Spleen (tissue), 7 donors: ENCODE results near the gene FCHO2.

Source experiments
- CTCF ChIP-seq, 11 experiments: fragments of 200-600 bp in 7 of 11; fragments of 450-650 bp in 4 of 11; sonication (generic) in 4 of 11; IDR thresholded peaks in 8 of 11; conservative IDR thresholded peaks in 3 of 11; 1 replicate in 7 of 11; 2 replicates in 4 of 11; pipeline versions ENCODE4 v1.4.0 to v1.8.0; 2016 to 2021; ENCODE audit warnings: antibody characterized with exemption in 11 of 11, inconsistent platforms in 4 of 11, mild to moderate bottlenecking in 1 of 11
- POLR2A ChIP-seq, 3 donors: fragments of 450-650 bp; IDR thresholded peaks; one replicate each; pipeline ENCODE4 v1.5.1; 2017; ENCODE audit warnings: antibody characterized with exemption in 3 of 3, mild to moderate bottlenecking in 1 of 3
- donor health status: DM: no; HTN: no; CAD: no; lungs with moderate emphysema.
- donor health status: DM: no; HTN: no; CAD: no.
- donor health status: DM: no; HTN: no; CAD: no.

GRCh38 chr5:72908664-72909063, 47.2 kb upstream of the FCHO2 start:
- TF ChIP-seq POLR2A (IDR thresholded peaks at IDR 0.05): no peak
- TF ChIP-seq CTCF (IDR thresholded peaks at IDR 0.05 in 8 of 11, conservative IDR thresholded peaks at IDR 0.05 in 3 of 11): no peak
